Renal pelvis (tissue), 4 donors: ENCODE measurements around the gene XPNPEP2. TPM values are rescaled to one million over a fixed set of nuclear protein-coding genes. Genes with fewer than 3 reads are reported as not detected.

Experiments used
- DNase-seq: peaks from one replicate; pipeline ENCODE4 v3.0.0-alpha.2; 2013
- polyA plus RNA-seq, 3 donors: library from polyadenylated mRNA; unstranded; fragments of 120-200 nt; gene quantifications; one replicate each; pipeline ENCODE4 v1.2.1, GENCODE V29; 2013; ENCODE audit not compliant: insufficient read length in 3 of 3

Gene XPNPEP2
- polyA plus RNA-seq, 3 donors, result 87.7 to 93.0 (median 88.7) TPM

- DNase-seq, result no peak
Observed at GRCh38 chrX:129773649-129774458, 35.1 kb downstream of the XPNPEP2 start.

- no peak for DNase-seq
Observed at GRCh38 chrX:129777218-129778030, 38.6 kb downstream of the XPNPEP2 start.

GRCh38 chrX:129779086-129779672 lies 40.4 kb downstream of the XPNPEP2 start:
- no peak for DNase-seq

- DNase-seq, result no peak
Observed at GRCh38 chrX:129779747-129780146, 41.0 kb downstream of the XPNPEP2 start, which contains the start of gene SASH3. SASH3 (plus strand) TSS chrX:129779949; CDS start chrX:129780098, 149 bp downstream.

GRCh38 chrX:129780441-129781105 lies 41.8 kb downstream of the XPNPEP2 start:
- no peak for DNase-seq

- no peak for DNase-seq
Observed at GRCh38 chrX:129781134-129781672, 42.4 kb downstream of the XPNPEP2 start.

- DNase-seq, result no peak
Observed at GRCh38 chrX:129781680-129782495, 43.1 kb downstream of the XPNPEP2 start.

GRCh38 chrX:129782706-129783105 lies 43.9 kb downstream of the XPNPEP2 start:
- no peak for DNase-seq

GRCh38 chrX:129783291-129783713 lies 44.5 kb downstream of the XPNPEP2 start:
- no peak for DNase-seq

- DNase-seq, result no peak
Observed at GRCh38 chrX:129784371-129784770, 45.6 kb downstream of the XPNPEP2 start.

GRCh38 chrX:129785160-129785947 lies 46.6 kb downstream of the XPNPEP2 start:
- DNase-seq, result no peak

- no peak for DNase-seq
Observed at GRCh38 chrX:129786210-129786651, 47.5 kb downstream of the XPNPEP2 start.

- no peak for DNase-seq
Observed at GRCh38 chrX:129787336-129788055, 48.7 kb downstream of the XPNPEP2 start.

- DNase-seq, result no peak
Observed at GRCh38 chrX:129788527-129788926, 49.7 kb downstream of the XPNPEP2 start.

- no peak for DNase-seq
Observed at GRCh38 chrX:129790146-129790545, 51.4 kb downstream of the XPNPEP2 start.

- no peak for DNase-seq
Observed at GRCh38 chrX:129790808-129791207, 52.0 kb downstream of the XPNPEP2 start.

- no peak for DNase-seq
Observed at GRCh38 chrX:129791336-129791735, 52.6 kb downstream of the XPNPEP2 start.

- no peak for DNase-seq
Observed at GRCh38 chrX:129791961-129792570, 53.3 kb downstream of the XPNPEP2 start.
